ENCODE results near the gene PRRT1.

Gene PRRT1

GRCh38 chr6:32116674-32117073 is 35.1 kb downstream of the PRRT1 start:
- ChIA-PET POLR2A (no interaction called here), CTCF (interaction anchor here (1.0 to 5.5 kb wide), 7 partner anchors 8 to 69 kb away, joined by 3 to 64 read pairs (median 5); partner anchors contain the start of genes ATF6B, FKBPL and PRRT1)
- no peak for TF ChIP-seq CTCF (IDR thresholded peaks at IDR 0.05; ENCODE audit: control extremely low read depth, extremely low read depth, low read depth, missing control alignments)
- DNase-seq (ENCODE audit: extremely low spot score) = peak; percentile 43

- no peak for TF ChIP-seq CTCF (IDR thresholded peaks at IDR 0.05; ENCODE audit: control extremely low read depth, extremely low read depth, low read depth, missing control alignments)
- DNase-seq (ENCODE audit: extremely low spot score) = no peak
- ChIA-PET CTCF (interaction anchor here (1.8 to 5.5 kb wide), 2 partner anchors 14 to 68 kb away, joined by 5 to 64 read pairs; partner anchors contain the start of genes ATF6B and FKBPL), POLR2A (no interaction called here)
Observed at GRCh38 chr6:32115623-32116022, 36.1 kb downstream of the PRRT1 start.

GRCh38 chr6:32114796-32115195 is 36.9 kb downstream of the PRRT1 start:
- ChIA-PET CTCF (interaction anchor here (0.9 to 5.5 kb wide), 3 partner anchors 11 to 28 kb away, joined by 3 to 64 read pairs (median 4); partner anchors contain the start of genes ATF6B and FKBPL), POLR2A (no interaction called here)
- no peak for TF ChIP-seq CTCF (IDR thresholded peaks at IDR 0.05; ENCODE audit: control extremely low read depth, extremely low read depth, low read depth, missing control alignments)
- DNase-seq (ENCODE audit: extremely low spot score) = no peak

- ChIA-PET POLR2A (no interaction called here), CTCF (interaction anchor here (0.9 to 5.5 kb wide), 3 partner anchors 10 to 29 kb away, joined by 3 to 64 read pairs (median 4); partner anchors contain the start of genes ATF6B and FKBPL)
- DNase-seq (ENCODE audit: extremely low spot score) = no peak
- no peak for TF ChIP-seq CTCF (IDR thresholded peaks at IDR 0.05; ENCODE audit: control extremely low read depth, extremely low read depth, low read depth, missing control alignments)
Observed at GRCh38 chr6:32113386-32114352, 38.1 kb downstream of the PRRT1 start.

- DNase-seq (ENCODE audit: extremely low spot score) = no peak
- ChIA-PET POLR2A (no interaction called here), CTCF (no interaction called here)
- no peak for TF ChIP-seq CTCF (IDR thresholded peaks at IDR 0.05; ENCODE audit: control extremely low read depth, extremely low read depth, low read depth, missing control alignments)
Observed at GRCh38 chr6:32112431-32112980, 39.2 kb downstream of the PRRT1 start.

- DNase-seq (ENCODE audit: extremely low spot score) = no peak
- TF ChIP-seq CTCF (IDR thresholded peaks at IDR 0.05; ENCODE audit: control extremely low read depth, extremely low read depth, low read depth, missing control alignments) = no peak
- POLR2A ChIA-PET = no interaction called here
- CTCF ChIA-PET = interaction anchor here (0.7 to 1.2 kb wide), 3 partner anchors 7 to 31 kb away, joined by 3 to 4 read pairs (median 3); no protein-coding TSS in a partner anchor
Observed at GRCh38 chr6:32111424-32112066, 40.2 kb downstream of the PRRT1 start.

All from GM10248 (cell line).